K562 (cell line): ENCODE measurements around the gene AMPD3. TPM values are rescaled to one million over a fixed set of nuclear protein-coding genes. Genes with fewer than 3 reads are reported as not detected.

Experiments used
- ATAC-seq: fragments of 200-7000 bp; cut with Tn5 transposase; 3 replicates; pipeline ENCODE4 v1.9.1; 2020; ENCODE audit warnings: moderate library complexity
- BruUV-seq: library from RNA; stranded (reverse); fragments of 400-500 nt; replicated peaks from 2 replicates; lab custom pipeline; 2021; lab: Mats Ljungman, UMichigan
- CTCF ChIA-PET: fragments of 300-600 bp; formaldehyde crosslinking; extraction: SDS; loops from one replicate; lab custom pipeline; 2021; ENCODE audit warnings: low intra/inter-chr PET ratio; lab: Yijun Ruan, JAX
- POLR2A ChIA-PET: fragments of 300-600, 350-650 bp; sonication (Branson Sonifier 250); formaldehyde crosslinking; extraction: SDS; loops from one replicate; lab custom pipeline; 2021; ENCODE audit warnings: antibody characterized with exemption, inconsistent platforms; lab: Yijun Ruan, JAX
- DNase-seq, 4 experiments: peaks; one replicate each; pipeline versions ENCODE4 v3.0.0 to v3.0.0-alpha.2; 2011 to 2018; ENCODE audit warnings: low spot score in 3 of 4, mixed read lengths in 3 of 4; ENCODE audit errors: extremely low read depth in 1 of 4
- FAIRE-seq: peaks from 2 replicates; lab custom pipeline; 2011; peaks lifted over from hg19 to GRCh38; lab: Jason Lieb, UNC
- H2AFZ ChIP-seq: 2 replicates; pipeline ENCODE4 v1.6.0; 2011; ENCODE audit warnings: low read depth, low read length, control low read depth, inconsistent platforms
- H3K27ac ChIP-seq: fragments of 200-600 bp; 3 replicates; pipeline ENCODE4 v1.8.0; 2011; ENCODE audit warnings: low read depth, mild to moderate bottlenecking, control low read depth, inconsistent platforms, low read length, moderate library complexity, mixed read lengths; ENCODE audit errors: extremely low read depth
- H3K27me3 ChIP-seq, 2 experiments: fragments of 300-600 bp in 1 of 2; 2 replicates in 1 of 2; 3 replicates in 1 of 2; pipeline versions ENCODE4 v1.6.0 to v1.8.0; 2011; ENCODE audit warnings: inconsistent platforms in 2 of 2, low read length in 2 of 2, mild to moderate bottlenecking in 1 of 2, mixed read lengths in 1 of 2, moderate library complexity in 1 of 2; ENCODE audit not compliant: control insufficient read depth in 2 of 2, insufficient read depth in 2 of 2
- H3K36me3 ChIP-seq: fragments of 300-600 bp; 3 replicates; pipeline ENCODE4 v1.8.0; 2011; ENCODE audit warnings: mild to moderate bottlenecking, low read length, inconsistent platforms; ENCODE audit not compliant: control insufficient read depth, insufficient read depth
- H3K4me1 ChIP-seq, 2 experiments: fragments of 200-600 bp in 1 of 2; replicated peaks in 1 of 2; 2 replicates in 1 of 2; 3 replicates in 1 of 2; pipeline versions ENCODE4 v1.5.1 to v1.8.0; 2011; ENCODE audit warnings: inconsistent platforms in 2 of 2, low read length in 2 of 2, mild to moderate bottlenecking in 1 of 2, mixed read lengths in 1 of 2, moderate library complexity in 1 of 2; ENCODE audit not compliant: control insufficient read depth in 2 of 2, insufficient read depth in 2 of 2
- H3K4me2 ChIP-seq: 2 replicates; pipeline ENCODE4 v1.6.1; 2011; ENCODE audit warnings: low read length, control low read depth, inconsistent platforms, mixed read lengths; ENCODE audit not compliant: insufficient read depth
- H3K4me3 ChIP-seq: fragments of 200-600 bp; sonication (generic), shearing (Covaris generic); 2 replicates; pipeline ENCODE4 v1.5.1; 2016; ENCODE audit warnings: control low read depth, inconsistent platforms
- H3K79me2 ChIP-seq: fragments of 200-600 bp; 3 replicates; pipeline ENCODE4 v1.8.0; 2011; ENCODE audit warnings: low read length, inconsistent platforms; ENCODE audit not compliant: control insufficient read depth, insufficient read depth
- H3K9ac ChIP-seq, 2 experiments: 2 replicates each; pipeline versions ENCODE4 v1.6.0 to v1.6.1; 2011; ENCODE audit warnings: low read depth in 2 of 2, low read length in 2 of 2, control low read depth in 1 of 2, inconsistent platforms in 1 of 2, mild to moderate bottlenecking in 1 of 2, mixed read lengths in 1 of 2; ENCODE audit not compliant: insufficient read depth in 1 of 2
- H3K9me1 ChIP-seq: one replicate; pipeline ENCODE4 v1.6.0; 2011; ENCODE audit warnings: inconsistent platforms, mild to moderate bottlenecking, low read length, moderate library complexity; ENCODE audit not compliant: control insufficient read depth, insufficient read depth
- H3K9me3 ChIP-seq: replicated peaks from 2 replicates; pipeline ENCODE4 v1.5.1; 2011; ENCODE audit warnings: low read depth, low read length, inconsistent platforms; ENCODE audit not compliant: control insufficient read depth, insufficient read depth
- H4K20me1 ChIP-seq: replicated peaks from 2 replicates; pipeline ENCODE4 v1.6.1; 2011; ENCODE audit warnings: low read length, inconsistent platforms, mixed read lengths; ENCODE audit not compliant: control insufficient read depth, insufficient read depth
- BACH1 ChIP-seq: fragments of 200-800 bp; sonication (Bioruptor generic); IDR thresholded peaks from 2 replicates; pipeline ENCODE4 v1.6.1; 2016; ENCODE audit warnings: missing genetic modification characterization, missing compliant biosample characterization
- BRD4 ChIP-seq: fragments of 200-600 bp; sonication (generic); IDR thresholded peaks from 2 replicates; pipeline ENCODE4 v1.6.1; 2017; ENCODE audit warnings: inconsistent platforms
- CXXC5 ChIP-seq: fragments of 250-450 bp; sonication (Bioruptor Pico); IDR thresholded peaks from 2 replicates; pipeline ENCODE4 v1.8.0; 2022; ENCODE audit warnings: inconsistent platforms, mild to moderate bottlenecking, moderate library complexity
- DPF2 ChIP-seq: fragments of 450-650 bp; IDR thresholded peaks from 2 replicates; pipeline ENCODE4 v1.6.1; 2016
- ELF4 ChIP-seq: fragments of 450-650 bp; formaldehyde crosslinking; IDR thresholded peaks from 2 replicates; pipeline ENCODE4 v1.4.0; 2022; ENCODE audit warnings: missing genetic modification characterization
- FIP1L1 ChIP-seq: fragments of 200-400 bp; formaldehyde crosslinking; IDR thresholded peaks from 2 replicates; pipeline ENCODE4 v1.6.1; 2018; ENCODE audit warnings: mild to moderate bottlenecking, low read depth, low read length; ENCODE audit not compliant: poor library complexity, severe bottlenecking
- FOXA1 ChIP-seq: fragments of 450-650 bp; IDR thresholded peaks from 2 replicates; pipeline ENCODE4 v1.6.1; 2016; ENCODE audit warnings: mild to moderate bottlenecking, borderline replicate concordance
- MEIS2 ChIP-seq: fragments of 450-650 bp; IDR thresholded peaks from 2 replicates; pipeline ENCODE4 v1.6.1; 2014; ENCODE audit warnings: mild to moderate bottlenecking; ENCODE audit not compliant: partially characterized antibody
- MTA3 ChIP-seq: fragments of 450-650 bp; formaldehyde crosslinking; IDR thresholded peaks from 2 replicates; pipeline ENCODE4 v1.6.1; 2017; ENCODE audit warnings: mild to moderate bottlenecking, borderline replicate concordance
- NR1H2 ChIP-seq: sonication (generic); formaldehyde crosslinking; IDR thresholded peaks from 2 replicates; pipeline ENCODE4 v1.4.0; 2020; ENCODE audit warnings: mild to moderate bottlenecking, missing genetic modification reagents
- SMARCB1 ChIP-seq: IDR thresholded peaks from 2 replicates; pipeline ENCODE4 v1.6.1; 2011; ENCODE audit warnings: improper control_type of control experiment, low read depth; ENCODE audit not compliant: insufficient read length
- WGBS: fragments of 100-300 bp; shearing (Covaris generic); methylation state at CpG from one replicate; pipeline ENCODE4 v1.1.6; 2016; ENCODE audit warnings: low coverage, mixed read lengths; ENCODE audit not compliant: insufficient coverage; ENCODE audit errors: missing lambda C conversion rate; 5-methylcytosine and 5-hydroxymethylcytosine counted together
- in situ Hi-C: fragments of 300-500 bp; cut with MboI; formaldehyde crosslinking; loops from 4 replicates; pipeline ENCODE4 v1.15.0; 2018; ENCODE audit warnings: inconsistent platforms, mixed read lengths
- intact Hi-C: fragments of 100-400 bp; cut with micrococcal nuclease; formaldehyde crosslinking; loops from 2 replicates; pipeline ENCODE4 v1.14.2; 2022
- polyA plus RNA-seq, 8 experiments: library from polyadenylated mRNA; depleted of rRNA in 4 of 8; stranded (reverse) in 5 of 8; unstranded in 3 of 8; fragments of >200 nt; fragmentation: Nextera tagmentation in 2 of 8; fragmentation: Illumina TruSeq in 1 of 8; extraction: Ambion mirVana in 2 of 8; extraction: Trizol in 1 of 8; gene quantifications; 2 replicates each; pipeline versions ENCODE4 v1.2.1 to v1.2.3, GENCODE V29; 2011 to 2014; ENCODE audit warnings: inconsistent platforms in 1 of 8, missing spikeins in 1 of 8
- total RNA-seq, 7 experiments: library from RNA; depleted of rRNA in 6 of 7; stranded (reverse); fragments of >200 nt in 6 of 7; fragmentation: Illumina TruSeq in 2 of 7; extraction: Trizol in 2 of 7; gene quantifications; 2 replicates each; pipeline versions ENCODE4 v1.2.1 to v1.2.3, GENCODE V29; 2011 to 2021; ENCODE audit warnings: low replicate concordance in 1 of 7
- TF ChIP-seq, protein P1 (sequence below): sonication (generic); formaldehyde crosslinking; IDR thresholded peaks from 2 replicates; pipeline ENCODE4 v1.8.1; 2023; ENCODE audit warnings: mild to moderate bottlenecking, missing genetic modification reagents

AMPD3 gene
- total and polyA plus RNA-seq, 9 of the 15 experiments (the other 6 are each of a cell fraction or from before 2014, with no cell fraction given) = 4.4 to 23.6 (median 11.2) TPM

DNA sequence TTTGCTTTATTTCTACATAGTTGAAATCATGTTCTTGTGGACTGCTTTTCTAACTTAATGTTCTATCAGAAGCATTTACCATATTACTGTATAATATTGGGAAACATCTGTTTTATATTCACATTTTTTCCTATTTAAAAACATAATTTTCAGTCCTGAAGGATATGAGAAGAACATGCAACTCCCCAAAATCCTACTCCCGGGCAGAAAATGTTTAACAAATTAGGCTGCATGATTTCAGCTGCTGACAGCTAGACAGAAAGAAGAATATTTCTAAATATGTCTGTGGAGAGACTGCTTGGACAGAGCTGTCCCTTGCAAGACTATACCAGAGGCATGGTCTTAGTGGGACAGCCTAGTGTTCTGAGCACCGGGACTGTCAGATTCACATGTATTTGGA is 15.7 kb upstream of the AMPD3 start:
- Histone ChIP-seq H3K4me2 (no peak overlapping the region), H3K4me1 (peaks cover 2 to 5% of the 10 kb centered on the region in 2 experiments; a peak in 3 of 5 replicates), H2AFZ (no peak overlapping the region), H3K9me1 (no peaks in the 10 kb centered on the region), H3K27me3 (no peaks in the 10 kb centered on the region), H3K4me3 (no peak overlapping the region), H3K9me3 (no peaks in the 10 kb centered on the region), H3K79me2 (no peaks in the 10 kb centered on the region), H3K9ac (no peak overlapping the region), H3K36me3 (no peaks in the 10 kb centered on the region), H4K20me1 (no peaks in the 10 kb centered on the region), H3K27ac (no peak overlapping the region)
- WGBS = 16% methylated on average over 2 of the region's 2 CpGs
- no peak for DNase-seq
- FAIRE-seq = no peak
- intact Hi-C loops (no loop called here), in situ Hi-C loops (no loop called here)
- ChIA-PET POLR2A (interaction anchor here (1.2 to 1.8 kb wide), 2 partner anchors 10 to 18 kb away, joined by 4 to 6 read pairs; no protein-coding TSS in a partner anchor), CTCF (no interaction called here)
- BruUV-seq = no TSS peak
- TF ChIP-seq FIP1L1 (no peak), NR1H2 (CRISPR knock-in tag) (no peak), BACH1 (tag) (no peak), FOXA1 (no peak), ELF4 (CRISPR knock-in tag) (no peak), BRD4 (no peak), MTA3 (no peak), SMARCB1 (no peak), MEIS2 (no peak), DPF2 (no peak), CXXC5 (CRISPR knock-in tag) (no peak)
- TF ChIP-seq, protein P1, sequence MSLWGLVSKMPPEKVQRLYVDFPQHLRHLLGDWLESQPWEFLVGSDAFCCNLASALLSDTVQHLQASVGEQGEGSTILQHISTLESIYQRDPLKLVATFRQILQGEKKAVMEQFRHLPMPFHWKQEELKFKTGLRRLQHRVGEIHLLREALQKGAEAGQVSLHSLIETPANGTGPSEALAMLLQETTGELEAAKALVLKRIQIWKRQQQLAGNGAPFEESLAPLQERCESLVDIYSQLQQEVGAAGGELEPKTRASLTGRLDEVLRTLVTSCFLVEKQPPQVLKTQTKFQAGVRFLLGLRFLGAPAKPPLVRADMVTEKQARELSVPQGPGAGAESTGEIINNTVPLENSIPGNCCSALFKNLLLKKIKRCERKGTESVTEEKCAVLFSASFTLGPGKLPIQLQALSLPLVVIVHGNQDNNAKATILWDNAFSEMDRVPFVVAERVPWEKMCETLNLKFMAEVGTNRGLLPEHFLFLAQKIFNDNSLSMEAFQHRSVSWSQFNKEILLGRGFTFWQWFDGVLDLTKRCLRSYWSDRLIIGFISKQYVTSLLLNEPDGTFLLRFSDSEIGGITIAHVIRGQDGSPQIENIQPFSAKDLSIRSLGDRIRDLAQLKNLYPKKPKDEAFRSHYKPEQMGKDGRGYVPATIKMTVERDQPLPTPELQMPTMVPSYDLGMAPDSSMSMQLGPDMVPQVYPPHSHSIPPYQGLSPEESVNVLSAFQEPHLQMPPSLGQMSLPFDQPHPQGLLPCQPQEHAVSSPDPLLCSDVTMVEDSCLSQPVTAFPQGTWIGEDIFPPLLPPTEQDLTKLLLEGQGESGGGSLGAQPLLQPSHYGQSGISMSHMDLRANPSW (CRISPR knock-in tag) = no peak
- ATAC-seq = no peak
